Neural progenitor cell (in vitro differentiated cells): Measurements from ENCODE around the gene ZMYND8. TPM values are rescaled to one million over a fixed set of nuclear protein-coding genes. Genes with fewer than 3 reads are reported as not detected.
"Not testable (repeated sequence)": the region's sequence is repeated elsewhere in the genome, so short reads cannot be mapped to it uniquely, and the experiment has no call there.

Source experiments
- DNase-seq: peaks from one replicate; pipeline ENCODE4 v3.0.0-alpha.2; 2016; ENCODE audit warnings: low spot score
- H2AFZ ChIP-seq: fragments of 200-600 bp; sonication (generic); replicated peaks from 2 replicates; pipeline ENCODE4 v1.6.1; 2016; ENCODE audit warnings: antibody characterized with exemption
- H3F3A ChIP-seq: fragments of 200-600 bp; sonication (generic); 2 replicates; pipeline ENCODE4 v1.6.1; 2016; ENCODE audit warnings: antibody characterized with exemption, low read depth
- H3K27ac ChIP-seq: fragments of 200-600 bp; sonication (generic); 2 replicates; pipeline ENCODE4 v1.5.1; 2016; ENCODE audit warnings: mild to moderate bottlenecking
- H3K27me3 ChIP-seq: fragments of 200-600 bp; sonication (generic); 2 replicates; pipeline ENCODE4 v1.6.1; 2016; ENCODE audit warnings: mild to moderate bottlenecking, moderate library complexity
- H3K36me3 ChIP-seq: fragments of 200-600 bp; sonication (generic); 2 replicates; pipeline ENCODE4 v1.5.1; 2016
- H3K4me1 ChIP-seq: fragments of 200-600 bp; sonication (generic); 2 replicates; pipeline ENCODE4 v1.6.1; 2016; ENCODE audit warnings: mixed run types
- H3K4me2 ChIP-seq: fragments of 200-600 bp; sonication (generic); 2 replicates; pipeline ENCODE4 v1.6.1; 2016
- H3K4me3 ChIP-seq: fragments of 200-600 bp; sonication (generic); 2 replicates; pipeline ENCODE4 v1.5.1; 2016
- H3K79me2 ChIP-seq: fragments of 200-600 bp; sonication (generic); 2 replicates; pipeline ENCODE4 v1.6.1; 2016; ENCODE audit warnings: low read depth
- H3K9ac ChIP-seq: fragments of 200-600 bp; sonication (generic); 2 replicates; pipeline ENCODE4 v1.6.1; 2016
- H3K9me3 ChIP-seq: fragments of 200-600 bp; sonication (generic); 2 replicates; pipeline ENCODE4 v1.5.1; 2016; ENCODE audit warnings: low read depth
- H4K20me1 ChIP-seq: fragments of 200-600 bp; sonication (generic); 2 replicates; pipeline ENCODE4 v1.6.1; 2016; ENCODE audit warnings: low read depth
- H3K27ac Mint-ChIP-seq: 3 replicates; pipeline ENCODE4 v1.8.0; 2021; ENCODE audit warnings: mixed read lengths
- H3K27me3 Mint-ChIP-seq: 2 replicates; pipeline ENCODE4 v1.8.0; 2022; ENCODE audit warnings: low read depth, mild to moderate bottlenecking, inconsistent platforms, moderate library complexity, mixed read lengths; ENCODE audit not compliant: insufficient read depth
- H3K36me3 Mint-ChIP-seq: 3 replicates; pipeline ENCODE4 v1.8.0; 2021; ENCODE audit warnings: mixed read lengths
- H3K4me1 Mint-ChIP-seq: 3 replicates; pipeline ENCODE4 v1.8.0; 2021; ENCODE audit warnings: mixed read lengths
- H3K4me3 Mint-ChIP-seq: 3 replicates; pipeline ENCODE4 v1.8.0; 2021; ENCODE audit warnings: mild to moderate bottlenecking, moderate library complexity, mixed read lengths
- H3K9me3 Mint-ChIP-seq: 3 replicates; pipeline ENCODE4 v1.8.0; 2020; ENCODE audit warnings: mixed read lengths
- CTCF ChIP-seq: fragments of 200-600 bp; sonication (generic); IDR thresholded peaks from 2 replicates; pipeline ENCODE4 v1.5.1; 2017; ENCODE audit warnings: antibody characterized with exemption, mild to moderate bottlenecking
- EZH2 ChIP-seq: fragments of 200-600 bp; sonication (generic); IDR thresholded peaks from 2 replicates; pipeline ENCODE4 v1.6.1; 2017; ENCODE audit warnings: antibody characterized with exemption, mild to moderate bottlenecking, moderate library complexity
- EZH2phosphoT487 ChIP-seq: fragments of 200-600 bp; sonication (generic); IDR thresholded peaks from 2 replicates; pipeline ENCODE4 v1.6.1; 2017; ENCODE audit warnings: antibody characterized with exemption
- total RNA-seq: library from RNA; depleted of rRNA; stranded (reverse); fragments of >200 nt; gene quantifications from 2 replicates; pipeline ENCODE4 v1.2.3, GENCODE V29; 2015; ENCODE audit warnings: low replicate concordance

The ZMYND8 gene
- total RNA-seq, 1 donor from 2014 or later = 59.4 TPM

- peaks cover 24% of the 10 kb centered on the region for H3K36me3 Mint-ChIP-seq
- peak overlapping the region; percentile 82 for H3K27ac ChIP-seq
- TF ChIP-seq EZH2 (no peak), CTCF (no peak), EZH2phosphoT487 (no peak)
- no peak overlapping the region for H3K4me2 ChIP-seq
- peaks cover 50% of the 10 kb centered on the region for H3K4me1 ChIP-seq
- peaks cover 51% of the 10 kb centered on the region for H4K20me1 ChIP-seq
- DNase-seq = no peak
- no peaks in the 10 kb centered on the region for H3K27me3 ChIP-seq
- no peak overlapping the region for H3K27ac Mint-ChIP-seq
- H3K4me3 Mint-ChIP-seq = no peak overlapping the region
- H3K36me3 ChIP-seq = no peaks in the 10 kb centered on the region
- H3K9ac ChIP-seq = no peak overlapping the region
- no peak overlapping the region for H3K4me3 ChIP-seq
- peaks cover 100% of the 10 kb centered on the region for H3K79me2 ChIP-seq
- H2AFZ ChIP-seq = no peak overlapping the region
- H3K4me1 Mint-ChIP-seq = peaks cover 41% of the 10 kb centered on the region
- no peaks in the 10 kb centered on the region for H3K9me3 ChIP-seq
- H3K9me3 Mint-ChIP-seq = no peaks in the 10 kb centered on the region
- H3K27me3 Mint-ChIP-seq = no peaks in the 10 kb centered on the region
- peaks cover 63% of the 10 kb centered on the region for H3F3A ChIP-seq
Measured at GRCh38 chr20:47310729-47311128, 45.8 kb downstream of the ZMYND8 start.

GRCh38 chr20:47309806-47310426, 46.6 kb downstream of the ZMYND8 start:
- DNase-seq = peak; percentile 46
- H3K4me2 ChIP-seq = peak overlapping the region; percentile 30
- H3K9me3 Mint-ChIP-seq = no peaks in the 10 kb centered on the region
- no peak for TF ChIP-seq CTCF
- no peak for TF ChIP-seq EZH2
- TF ChIP-seq EZH2phosphoT487 = no peak
- H2AFZ ChIP-seq = no peak overlapping the region
- no peak overlapping the region for H3K4me3 ChIP-seq
- peaks cover 57% of the 10 kb centered on the region for H3F3A ChIP-seq
- peaks cover 51% of the 10 kb centered on the region for H4K20me1 ChIP-seq
- no peaks in the 10 kb centered on the region for H3K36me3 ChIP-seq
- H3K27me3 Mint-ChIP-seq = no peaks in the 10 kb centered on the region
- H3K4me1 Mint-ChIP-seq = peaks cover 33% of the 10 kb centered on the region
- H3K27ac Mint-ChIP-seq = no peak overlapping the region
- no peaks in the 10 kb centered on the region for H3K9me3 ChIP-seq
- no peaks in the 10 kb centered on the region for H3K27me3 ChIP-seq
- H3K9ac ChIP-seq = no peak overlapping the region
- H3K36me3 Mint-ChIP-seq = peaks cover 26% of the 10 kb centered on the region
- H3K27ac ChIP-seq = peak overlapping the region; percentile 82
- no peak overlapping the region for H3K4me3 Mint-ChIP-seq
- peaks cover 100% of the 10 kb centered on the region for H3K79me2 ChIP-seq
- peaks cover 41% of the 10 kb centered on the region for H3K4me1 ChIP-seq

- Histone ChIP-seq H3K9me3 (no peaks in the 10 kb centered on the region), H3K27me3 (no peaks in the 10 kb centered on the region), H3F3A (peaks cover 56% of the 10 kb centered on the region), H3K79me2 (peaks cover 100% of the 10 kb centered on the region), H3K4me2 (peak overlapping the region; percentile 30), H2AFZ (no peak overlapping the region), H3K36me3 (no peaks in the 10 kb centered on the region), H3K9ac (no peak overlapping the region), H3K27ac (peak overlapping the region; percentile 82), H3K4me3 (no peak overlapping the region), H3K4me1 (peaks cover 36% of the 10 kb centered on the region), H4K20me1 (peaks cover 53% of the 10 kb centered on the region)
- Mint-ChIP-seq H3K4me1 (peaks cover 28% of the 10 kb centered on the region), H3K4me3 (no peak overlapping the region), H3K27me3 (no peaks in the 10 kb centered on the region), H3K27ac (no peak overlapping the region), H3K9me3 (no peaks in the 10 kb centered on the region), H3K36me3 (peaks cover 26% of the 10 kb centered on the region)
- no peak for DNase-seq
- TF ChIP-seq EZH2phosphoT487 (no peak), CTCF (no peak), EZH2 (no peak)
Measured at GRCh38 chr20:47309394-47309793, 47.1 kb downstream of the ZMYND8 start.

GRCh38 chr20:47307569-47307968, 48.9 kb downstream of the ZMYND8 start:
- not testable (repeated sequence) for H3K9ac ChIP-seq, H3K36me3 ChIP-seq, H3K4me2 ChIP-seq, H3K9me3 Mint-ChIP-seq, H3K27me3 ChIP-seq, H2AFZ ChIP-seq, DNase-seq, H3K27ac ChIP-seq, H3K27ac Mint-ChIP-seq, H3K9me3 ChIP-seq, H3K4me3 ChIP-seq, H3K4me3 Mint-ChIP-seq, H3K27me3 Mint-ChIP-seq
- Mint-ChIP-seq H3K4me1 (peaks cover 20% of the 10 kb centered on the region), H3K36me3 (peaks cover 26% of the 10 kb centered on the region)
- H3F3A ChIP-seq = peaks cover 45% of the 10 kb centered on the region
- H4K20me1 ChIP-seq = peaks cover 59% of the 10 kb centered on the region
- H3K4me1 ChIP-seq = peaks cover 30% of the 10 kb centered on the region
- H3K79me2 ChIP-seq = peaks cover 100% of the 10 kb centered on the region
